NCI-H446 (cell line): ENCODE data around the gene CADM1.

Source experiments
- DNase-seq, 2 experiments: peaks; one replicate each; lab custom pipeline; 2025; lab: John Stamatoyannopoulos, UW

Gene CADM1

GRCh38 chr11:115352805-115353485, 151.3 kb downstream of the CADM1 start:
- DNase-seq = no peak

- no peak for DNase-seq
These were observed 154.7 kb downstream of the CADM1 start for GRCh38 chr11:115349335-115350017.

- DNase-seq = no peak
These were observed 155.8 kb downstream of the CADM1 start for GRCh38 chr11:115348416-115348815.

GRCh38 chr11:115347106-115347505, 157.1 kb downstream of the CADM1 start:
- no peak for DNase-seq

- no peak for DNase-seq
These were observed 158.4 kb downstream of the CADM1 start for GRCh38 chr11:115345840-115346239.

GRCh38 chr11:115345361-115345760, 158.9 kb downstream of the CADM1 start:
- DNase-seq = no peak

- DNase-seq = no peak
These were observed 159.4 kb downstream of the CADM1 start for GRCh38 chr11:115344846-115345245.

GRCh38 chr11:115342142-115342541, 162.1 kb downstream of the CADM1 start:
- no peak for DNase-seq

GRCh38 chr11:115340874-115341273, 163.3 kb downstream of the CADM1 start:
- DNase-seq = no peak

GRCh38 chr11:115338476-115338875, 165.7 kb downstream of the CADM1 start:
- DNase-seq = no peak

GRCh38 chr11:115334932-115335788, 169.1 kb downstream of the CADM1 start:
- peak; percentile 45 to 62 for DNase-seq

- no peak for DNase-seq
These were observed 170.3 kb downstream of the CADM1 start for GRCh38 chr11:115333949-115334348.

GRCh38 chr11:115333121-115333520, 171.1 kb downstream of the CADM1 start:
- DNase-seq = no peak

- DNase-seq = no peak
These were observed 173.3 kb downstream of the CADM1 start for GRCh38 chr11:115330684-115331482.

- no peak for DNase-seq
These were observed 177.7 kb downstream of the CADM1 start for GRCh38 chr11:115326526-115326925.

GRCh38 chr11:115325523-115325922, 178.7 kb downstream of the CADM1 start:
- no peak for DNase-seq

- peak; percentile 57 to 79 for DNase-seq
These were observed 179.4 kb downstream of the CADM1 start for GRCh38 chr11:115324581-115325432.

GRCh38 chr11:115322553-115323203, 181.5 kb downstream of the CADM1 start:
- DNase-seq = no peak

GRCh38 chr11:115321605-115322289, 182.5 kb downstream of the CADM1 start:
- peak in 1 of 2 experiments; percentile 17 for DNase-seq
